ENCODE data around the gene ALDH1A3.
A peak's percentile ranks its signal among the peaks of the same experiment; 100 is the strongest.

Gene ALDH1A3

GRCh38 chr15:100859970-100860828 is 19.4 kb upstream of the ALDH1A3 start:
- no peak for DNase-seq

DNA sequence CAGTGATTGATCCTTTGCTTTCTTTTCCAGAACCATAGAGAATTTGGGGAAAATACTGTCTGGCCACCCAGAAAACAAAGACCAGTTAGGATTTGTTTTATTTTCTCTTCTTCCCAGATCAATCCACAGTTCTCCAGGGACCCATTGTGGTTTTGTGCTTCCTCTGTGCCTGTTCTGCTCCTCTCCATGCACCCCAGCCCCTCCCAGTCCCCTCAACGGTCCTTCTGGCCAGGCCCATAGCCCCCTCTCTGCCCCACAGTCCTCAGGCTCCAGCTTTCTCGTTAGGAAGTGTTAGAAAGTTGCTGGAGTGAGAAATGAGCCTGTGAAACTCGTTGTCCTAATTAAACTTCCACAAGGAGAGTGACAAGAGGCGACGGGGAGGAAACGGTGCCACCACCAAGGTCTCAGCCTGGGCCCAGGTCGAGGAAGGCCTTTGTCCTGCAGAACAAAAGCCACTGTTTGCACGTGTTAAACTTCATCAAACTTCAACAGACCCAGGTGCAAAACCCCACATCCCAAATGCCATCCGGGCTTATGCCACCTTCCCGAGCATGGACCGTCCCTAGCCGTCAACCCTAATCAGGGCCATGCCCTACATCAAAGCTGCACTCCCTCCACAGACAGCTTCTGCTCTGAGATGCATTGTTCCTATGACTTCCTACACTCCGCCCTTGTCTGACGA is 18.7 kb upstream of the ALDH1A3 start:
- no peak for DNase-seq

GRCh38 chr15:100861511-100861991 is 18.1 kb upstream of the ALDH1A3 start:
- DNase-seq = no peak

DNA sequence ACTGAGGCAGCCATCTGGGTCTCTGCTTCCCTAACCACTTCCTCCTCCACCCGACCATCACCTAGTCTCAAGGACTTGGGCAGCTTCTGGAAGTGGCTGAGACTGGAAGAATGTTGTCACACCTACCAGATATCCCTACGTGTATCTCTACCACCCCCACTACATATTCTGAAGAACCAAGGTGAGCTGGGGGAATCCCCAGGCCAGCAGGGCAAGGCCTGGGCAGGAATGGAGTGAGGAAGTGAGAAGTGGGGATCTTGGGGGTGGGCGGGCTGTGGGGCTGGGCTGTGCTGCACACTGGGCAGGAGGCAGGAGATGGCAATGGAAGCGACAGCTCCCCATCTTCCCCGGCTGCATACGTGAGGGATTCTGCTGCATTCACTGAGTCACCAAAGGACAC is 17.5 kb upstream of the ALDH1A3 start:
- DNase-seq = no peak

- no peak for DNase-seq
Observed at GRCh38 chr15:100863075-100863795, 16.4 kb upstream of the ALDH1A3 start.

DNA sequence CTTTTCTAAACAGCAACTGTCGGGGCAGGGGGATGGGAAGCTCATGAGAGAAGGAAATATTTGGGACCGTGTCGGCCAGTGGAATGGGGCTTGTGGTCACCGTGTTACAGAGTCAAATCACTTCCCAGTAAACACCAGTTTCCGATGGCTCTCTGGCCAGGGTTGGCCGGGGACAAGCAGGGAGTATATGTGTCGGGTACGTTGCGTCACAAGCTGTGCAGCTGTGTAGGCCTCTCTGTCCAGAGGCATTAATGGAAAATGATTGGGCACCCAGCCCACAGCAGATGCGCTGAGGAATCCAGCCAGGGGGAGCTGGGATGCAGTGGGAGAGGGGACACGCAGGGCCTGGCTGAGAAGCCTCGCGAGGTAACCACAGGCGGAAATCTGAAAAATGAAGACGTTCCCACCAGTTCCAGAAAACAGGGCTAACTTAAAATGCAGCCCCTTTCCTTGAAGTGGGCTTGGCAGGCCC is 15.8 kb upstream of the ALDH1A3 start:
- DNase-seq = no peak

DNA sequence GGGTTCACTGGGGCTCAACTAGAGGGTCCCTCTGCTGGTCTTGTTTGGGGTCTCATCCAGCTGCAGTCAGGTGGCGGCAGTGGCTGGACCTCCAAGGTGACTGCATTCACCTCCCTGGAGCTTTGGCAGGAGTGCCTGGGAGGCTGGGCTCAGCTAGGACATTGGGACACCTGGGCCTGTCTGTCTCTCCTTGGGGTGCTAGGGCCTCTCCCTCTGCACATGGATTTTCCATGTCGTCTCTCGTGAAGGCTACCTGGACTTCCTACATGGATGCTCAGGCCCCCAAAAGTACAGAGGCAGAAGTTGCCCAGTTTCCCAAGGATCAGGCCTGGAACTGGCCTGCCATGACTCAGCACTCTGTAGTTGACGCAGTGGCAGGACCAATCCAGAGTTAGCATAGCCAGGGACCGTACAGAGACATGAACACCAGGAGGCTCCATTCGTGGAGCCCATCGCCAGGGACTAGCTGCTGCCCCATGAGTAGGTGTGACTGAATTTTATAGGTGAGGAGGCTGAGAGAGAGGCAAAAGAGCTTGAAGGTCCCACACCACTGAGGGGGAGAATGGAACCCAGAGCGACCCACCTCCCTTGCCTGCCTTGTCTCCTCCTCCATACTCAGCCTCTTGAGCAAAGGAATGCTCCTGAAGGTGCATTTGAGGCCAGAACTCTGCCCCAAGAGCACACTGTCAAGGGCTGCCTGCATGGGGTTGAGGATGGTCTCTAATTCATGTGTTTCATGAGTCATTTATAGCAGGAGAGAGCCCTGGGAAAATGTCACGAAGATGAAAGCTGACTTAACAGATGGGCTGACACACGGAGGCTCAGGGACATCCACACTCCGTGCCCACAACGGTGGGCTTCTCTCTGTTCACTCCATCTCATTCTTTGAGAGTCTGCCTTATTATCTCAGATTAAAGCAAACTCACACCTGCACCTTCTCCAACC is 13.0 kb upstream of the ALDH1A3 start:
- no peak for DNase-seq

GRCh38 chr15:100867433-100867832 is 12.2 kb upstream of the ALDH1A3 start:
- DNase-seq = no peak

DNA sequence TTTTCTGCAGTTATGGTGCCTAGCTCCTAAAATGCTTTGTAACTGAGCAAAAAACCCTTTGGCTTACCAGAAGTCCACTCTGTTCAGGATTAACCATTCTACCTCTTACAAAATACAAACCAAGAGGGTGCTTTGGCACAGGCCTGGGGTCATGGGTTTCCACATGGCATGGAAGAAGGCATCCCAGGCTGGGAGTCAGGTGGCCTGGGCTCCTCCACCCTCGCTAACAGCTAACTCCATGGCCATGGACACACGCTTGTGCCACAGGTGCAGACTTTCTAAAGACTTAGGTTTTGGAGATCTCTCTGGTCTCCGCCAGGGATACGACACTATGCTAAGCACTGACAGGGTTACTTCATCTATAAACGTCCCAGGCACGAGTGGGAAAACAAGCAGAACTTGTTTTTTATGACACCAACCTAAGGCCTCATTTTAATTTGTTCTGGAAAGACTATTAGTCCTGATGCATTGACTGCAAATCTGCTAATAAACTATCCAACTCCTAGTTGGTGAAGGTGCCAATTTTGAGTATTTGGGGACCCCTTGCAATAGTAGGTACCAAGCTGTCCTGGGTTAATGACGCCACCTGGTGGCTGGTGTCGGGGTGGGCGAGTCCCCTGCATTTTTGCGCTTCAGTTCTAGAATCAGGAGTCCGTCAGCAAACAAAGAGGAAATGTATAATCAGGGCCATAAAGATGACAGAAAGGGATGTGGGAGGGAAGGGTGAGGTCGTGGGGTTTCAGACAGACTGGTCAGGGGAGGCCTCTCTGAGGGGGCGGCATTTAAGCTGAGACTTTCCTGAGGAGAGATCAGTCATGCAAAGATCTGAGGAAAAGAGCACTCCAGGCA is 10.3 kb upstream of the ALDH1A3 start:
- no peak for DNase-seq

GRCh38 chr15:100873029-100873677 is 6.5 kb upstream of the ALDH1A3 start:
- peak; percentile 66 for DNase-seq

- DNase-seq = no peak
Observed at GRCh38 chr15:100875495-100875894, 4.1 kb upstream of the ALDH1A3 start.

DNA sequence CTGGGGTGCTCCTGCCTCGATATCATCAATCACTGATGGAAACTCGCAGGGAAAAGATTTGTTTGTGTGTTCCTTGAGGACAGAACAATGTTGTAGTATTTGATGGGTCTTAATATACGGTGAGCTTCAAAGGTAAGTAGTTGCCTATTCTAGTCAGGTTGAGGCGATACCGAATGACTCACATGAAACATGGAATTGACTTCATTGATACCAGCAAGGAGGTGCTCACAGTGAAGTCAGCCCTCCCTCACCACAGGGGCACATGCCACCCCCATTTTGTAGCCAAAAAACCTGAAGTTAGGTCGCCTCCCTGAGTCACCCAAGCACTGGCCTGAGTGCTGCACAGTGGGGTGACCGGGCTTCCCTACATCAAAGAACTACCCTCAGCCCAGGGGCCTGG is 3.7 kb upstream of the ALDH1A3 start:
- DNase-seq = no peak

DNA sequence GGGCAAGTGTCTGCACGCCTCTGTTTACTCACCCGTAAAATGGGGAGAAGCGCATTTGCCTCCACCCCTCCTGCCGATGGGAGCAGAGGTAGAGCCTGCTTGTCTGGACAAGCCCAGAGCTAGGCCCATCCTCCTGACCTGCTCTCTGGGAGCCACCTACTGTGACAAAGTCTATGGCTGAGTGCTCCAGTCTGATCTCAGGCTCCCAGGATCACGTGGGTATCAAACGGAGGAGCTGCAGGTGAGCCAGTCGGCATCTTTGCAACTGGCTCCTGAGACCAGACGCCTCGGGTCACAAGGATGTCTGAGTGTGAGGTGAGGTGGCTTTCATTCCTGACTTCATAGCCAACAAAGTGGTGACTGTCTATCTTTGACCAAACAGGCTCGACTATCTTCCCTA is 2.1 kb upstream of the ALDH1A3 start:
- peak; percentile 43 for DNase-seq

- DNase-seq = no peak
Observed at GRCh38 chr15:100878130-100878529, 1.5 kb upstream of the ALDH1A3 start.

GRCh38 chr15:100878648-100879047 is 983 bp upstream of the ALDH1A3 start:
- DNase-seq = no peak

DNA sequence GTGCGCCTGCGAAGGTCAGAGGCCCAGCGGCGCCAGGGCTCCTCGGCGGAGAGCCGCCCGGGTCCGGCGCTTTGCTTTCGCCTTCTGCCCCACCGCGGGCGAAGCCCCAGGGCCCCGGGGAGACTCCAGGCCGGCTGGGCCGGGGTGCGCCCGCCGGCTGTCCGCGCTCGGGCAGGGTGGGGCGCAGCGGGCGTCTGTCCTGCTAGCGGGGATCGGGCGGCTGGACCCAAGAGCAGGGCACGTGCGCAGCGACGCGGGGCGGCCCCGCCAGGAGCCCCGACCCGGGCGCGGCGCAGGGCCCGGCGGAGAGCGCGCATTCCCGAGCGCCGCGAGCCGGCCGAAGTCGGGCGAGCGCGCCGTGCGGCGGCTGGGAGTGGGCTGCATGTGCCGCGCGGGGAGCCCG is 569 bp upstream of the ALDH1A3 start:
- no peak for DNase-seq

DNA sequence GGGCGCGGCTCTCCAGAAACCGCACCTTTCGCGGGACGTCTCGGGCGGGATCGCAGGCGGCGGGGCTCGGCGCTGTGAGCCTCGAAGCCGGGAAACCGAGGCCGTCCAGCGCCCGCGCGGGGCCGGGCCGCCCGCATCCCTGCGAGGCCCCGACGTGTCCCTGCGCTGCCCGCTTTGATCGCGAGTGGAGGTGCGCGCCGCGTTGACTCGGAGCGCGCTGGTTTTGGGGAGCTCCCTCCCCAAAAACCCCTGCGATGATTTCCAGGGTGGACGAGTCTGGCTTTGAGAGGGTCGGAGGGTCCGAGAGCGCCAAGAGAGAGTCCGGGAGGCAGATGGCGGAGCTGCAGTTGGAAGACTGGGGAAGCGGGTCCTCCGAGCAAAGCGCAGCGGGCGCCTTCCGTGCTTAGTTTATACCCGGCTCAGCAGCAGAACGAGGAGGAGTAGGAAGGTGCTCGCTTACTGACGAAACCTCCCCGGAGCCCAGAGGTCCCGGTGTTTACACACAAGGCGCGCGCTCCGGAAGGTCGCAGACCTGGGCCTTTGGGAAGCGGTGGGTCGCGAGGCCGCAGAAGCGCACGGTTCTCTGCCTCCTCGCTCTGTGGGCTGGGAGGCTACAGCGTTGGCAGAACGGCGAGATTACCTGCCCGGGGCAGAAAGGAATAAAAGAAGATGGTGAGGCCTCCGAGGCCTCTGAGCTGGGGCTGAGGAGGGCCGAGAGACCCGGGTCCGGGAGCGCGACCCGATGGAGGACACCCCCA is 687 bp downstream of the ALDH1A3 start:
- DNase-seq = no peak

GRCh38 chr15:100880897-100881242 is 1.2 kb downstream of the ALDH1A3 start:
- no peak for DNase-seq

DNA sequence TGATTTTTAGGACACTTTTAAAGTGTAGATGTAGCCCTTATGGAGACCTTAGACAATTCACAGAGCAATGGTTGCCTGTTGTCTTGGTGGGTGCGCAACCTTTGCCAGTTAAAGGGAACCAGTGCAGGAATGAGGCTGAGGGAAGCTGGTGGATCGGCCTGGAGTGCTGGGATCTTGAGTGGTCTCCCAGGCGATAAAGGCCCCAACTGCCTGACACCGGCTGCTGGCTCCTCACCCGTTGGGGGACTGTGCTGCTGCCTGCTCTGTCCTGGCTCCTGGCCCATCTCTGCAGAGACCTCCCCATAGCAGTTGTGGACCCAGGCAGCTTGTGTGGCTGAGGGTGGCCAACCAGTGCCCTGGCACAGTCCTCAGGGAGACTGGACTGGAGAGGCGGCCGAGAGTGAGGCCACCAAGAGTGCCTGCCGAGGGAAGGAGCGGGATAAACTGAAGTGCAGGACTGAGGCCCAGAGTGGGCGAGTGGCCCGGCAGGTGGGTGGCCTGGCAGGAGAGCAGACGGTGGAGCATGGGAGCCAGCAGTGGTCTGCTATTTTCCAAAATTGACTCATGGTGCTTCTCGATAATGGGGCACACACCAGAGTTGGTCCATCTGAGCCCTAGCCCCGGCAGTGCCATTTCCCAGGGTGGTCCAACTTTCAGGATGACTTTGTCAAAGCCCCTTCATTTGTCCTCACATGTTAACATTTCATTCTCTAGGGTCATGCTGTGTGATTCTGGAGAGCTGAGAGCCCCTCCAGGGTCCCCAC is 2.1 kb downstream of the ALDH1A3 start:
- DNase-seq = no peak

All from NCI-H187 treated with DMSO at 0.1 percent for 48 hours (cell line).